Cardiac atrium fibroblast (primary cell): ENCODE measurements around the gene ENPP5. TPM values are rescaled to one million over a fixed set of nuclear protein-coding genes. Genes with fewer than 3 reads are reported as not detected.

Source experiments
- total RNA-seq: library from RNA; depleted of rRNA; stranded (reverse); fragments of >200 nt; gene quantifications from 2 replicates; pipeline ENCODE4 v1.2.3, GENCODE V29; 2015

The ENPP5 gene, protein sequence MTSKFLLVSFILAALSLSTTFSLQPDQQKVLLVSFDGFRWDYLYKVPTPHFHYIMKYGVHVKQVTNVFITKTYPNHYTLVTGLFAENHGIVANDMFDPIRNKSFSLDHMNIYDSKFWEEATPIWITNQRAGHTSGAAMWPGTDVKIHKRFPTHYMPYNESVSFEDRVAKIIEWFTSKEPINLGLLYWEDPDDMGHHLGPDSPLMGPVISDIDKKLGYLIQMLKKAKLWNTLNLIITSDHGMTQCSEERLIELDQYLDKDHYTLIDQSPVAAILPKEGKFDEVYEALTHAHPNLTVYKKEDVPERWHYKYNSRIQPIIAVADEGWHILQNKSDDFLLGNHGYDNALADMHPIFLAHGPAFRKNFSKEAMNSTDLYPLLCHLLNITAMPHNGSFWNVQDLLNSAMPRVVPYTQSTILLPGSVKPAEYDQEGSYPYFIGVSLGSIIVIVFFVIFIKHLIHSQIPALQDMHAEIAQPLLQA
- total RNA-seq, result 0.36 and 0.49 TPM in 2 replicates

DNA sequence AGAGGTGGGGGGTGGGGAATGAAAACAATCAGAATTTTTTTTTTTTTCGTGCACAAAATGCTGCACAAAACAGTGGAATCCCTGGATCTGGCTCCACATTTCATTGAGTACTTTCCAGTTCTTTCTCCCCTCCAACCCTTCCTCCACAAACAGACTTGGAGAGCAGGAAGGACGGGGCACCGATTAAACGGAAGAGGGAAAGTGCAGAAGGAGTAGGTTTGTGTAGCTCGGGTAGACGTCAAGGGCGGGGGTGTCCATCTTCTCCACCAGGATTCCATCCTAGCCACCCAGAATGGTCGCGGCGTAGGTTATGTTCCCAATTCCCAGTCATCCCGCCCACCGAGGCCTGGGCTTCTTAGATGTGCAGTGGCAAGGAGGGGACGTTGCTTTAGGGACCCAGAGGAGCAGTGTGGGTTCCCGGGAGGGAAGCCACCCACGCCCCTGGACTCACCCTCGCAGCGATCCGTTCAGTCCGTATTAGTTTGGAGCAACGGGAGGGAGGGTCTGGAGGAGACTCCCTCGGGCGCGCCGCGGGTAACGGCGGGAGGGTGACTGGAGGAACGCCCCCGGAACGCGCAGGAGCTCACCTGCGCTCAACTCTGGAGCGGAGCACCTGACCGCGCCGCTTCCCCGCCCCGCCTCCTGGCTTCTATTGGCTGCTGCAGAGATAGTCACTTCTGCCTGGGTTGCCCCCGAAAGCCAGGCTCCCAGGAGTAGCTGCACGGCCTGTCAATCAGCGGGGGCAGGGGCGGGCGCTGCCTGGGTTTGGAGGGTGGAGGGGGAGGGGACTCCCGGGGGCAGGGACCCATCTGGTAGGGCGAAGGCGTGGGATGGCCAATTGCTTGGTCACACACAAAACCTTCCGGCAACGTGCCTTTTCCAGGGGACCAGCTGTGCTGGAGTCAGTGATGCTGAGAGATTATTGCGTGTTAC lies at the start of gene ENPP5:
ENPP5 (minus strand) TSS at position 624 of the 933 bp plus-strand sequence. CDS start 2,718 bp downstream, outside the sequence.

DNA sequence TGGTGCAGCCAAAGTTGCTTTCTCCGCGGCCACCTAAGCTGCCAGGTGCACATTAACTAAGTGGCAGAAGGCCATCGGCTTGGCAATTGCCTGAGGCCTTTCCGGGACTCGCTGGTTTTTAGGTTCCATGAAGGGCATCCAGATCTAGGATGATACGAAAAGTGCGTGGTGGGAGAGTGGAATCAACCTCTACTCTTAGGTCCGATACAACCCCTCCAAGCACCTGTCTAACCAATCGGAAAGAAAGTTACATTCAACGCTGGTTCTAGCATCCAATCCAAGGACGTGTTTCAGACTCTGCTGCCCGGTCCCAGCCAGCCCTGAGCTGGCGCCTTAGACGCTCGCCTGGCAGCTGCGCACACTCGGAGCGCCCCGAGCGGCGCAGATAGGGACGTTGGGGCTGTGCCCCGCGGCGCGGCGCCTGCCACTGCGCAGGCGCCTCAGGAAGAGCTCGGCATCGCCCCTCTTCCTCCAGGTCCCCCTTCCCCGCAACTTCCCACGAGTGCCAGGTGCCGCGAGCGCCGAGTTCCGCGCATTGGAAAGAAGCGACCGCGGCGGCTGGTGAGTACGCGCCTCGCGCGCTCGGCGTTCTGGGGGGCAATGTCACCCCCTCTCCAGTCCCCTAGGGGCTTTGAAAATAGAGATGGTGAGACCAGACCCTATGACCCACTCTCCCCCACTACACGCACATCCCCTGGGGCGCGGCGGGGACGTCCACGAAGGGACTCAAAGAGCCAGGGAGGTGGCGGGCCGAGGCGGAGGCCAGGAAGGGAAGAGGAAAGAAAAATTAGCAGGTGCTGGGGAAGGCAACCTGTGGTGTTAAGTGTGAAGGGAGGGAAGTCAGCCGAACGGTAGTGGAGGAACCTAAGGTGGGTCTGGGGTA lies 40.9 kb downstream of the ENPP5 start, which contains the start of gene ENPP4:
ENPP4 (plus strand) TSS at position 361 of the 883 bp plus-strand sequence. CDS start 9,595 bp downstream, outside the sequence.

Other genes starting within 250 kb of the ENPP5 start
- gene CLIC5, start 155.1 kb downstream of the ENPP5 start, total RNA-seq, result not detected in 2 replicates
- gene ENPP4, start 41.0 kb downstream of the ENPP5 start, total RNA-seq, result 0.36 and 1.1 TPM in 2 replicates